T-cell (primary cell): Measurements from ENCODE around the gene SH3RF3. TPM values are rescaled to one million over a fixed set of nuclear protein-coding genes. Genes with fewer than 3 reads are reported as not detected.

Experiments used
- ATAC-seq, 4 experiments: fragments of 200-7000 bp in 3 of 4; fragments of 150-1000 bp in 1 of 4; cut with Tn5 transposase; replicated peaks in 1 of 4; 1 replicate in 3 of 4; 2 replicates in 1 of 4; pipeline ENCODE4 v1.10.0; 2021; ENCODE audit warnings: moderate library complexity in 3 of 4, mild to moderate bottlenecking in 2 of 4, moderate number of reproducible peaks in 1 of 4
- CTCF ChIA-PET, 2 donors: fragments of 300-600 bp; sonication (Branson Sonifier 250); formaldehyde crosslinking; loops; one replicate each; lab custom pipeline; 2022; ENCODE audit warnings: antibody characterized with exemption in 2 of 2; lab: Charles Lee
- POLR2A ChIA-PET, 2 donors: fragments of 300-600 bp; sonication (Branson Sonifier 250); formaldehyde crosslinking; loops; one replicate each; lab custom pipeline; 2022; ENCODE audit warnings: antibody characterized with exemption in 2 of 2; lab: Charles Lee
- DNase-seq, 35 experiments: peaks; one replicate each; pipeline versions ENCODE4 v3.0.0 to v3.0.0-alpha.2; 2013 to 2023
- H3K27ac ChIP-seq: one replicate; pipeline ENCODE4 v1.5.1; 2013; ENCODE audit warnings: low read length
- H3K27me3 ChIP-seq, 2 experiments: replicated peaks in 1 of 2; 1 replicate in 1 of 2; 2 replicates in 1 of 2; pipeline versions ENCODE4 v1.6.1 to v1.7.0; 2013; ENCODE audit warnings: low read length in 1 of 2, mixed read lengths in 1 of 2; ENCODE audit not compliant: control insufficient read depth in 2 of 2, insufficient read depth in 2 of 2; ENCODE audit errors: extremely low read depth in 1 of 2
- H3K36me3 ChIP-seq, 2 donors: 1 replicate in 1 of 2; 2 replicates in 1 of 2; pipeline versions ENCODE4 v1.6.1 to v1.7.0; 2013; ENCODE audit warnings: low read length in 1 of 2; ENCODE audit not compliant: control insufficient read depth in 2 of 2, insufficient read depth in 1 of 2; ENCODE audit errors: extremely low read depth in 1 of 2
- H3K4me1 ChIP-seq, 2 experiments: 1 replicate in 1 of 2; 2 replicates in 1 of 2; pipeline versions ENCODE4 v1.6.1 to v1.7.0; 2013; ENCODE audit warnings: low read length in 2 of 2, mixed read lengths in 1 of 2; ENCODE audit not compliant: insufficient read depth in 2 of 2, control insufficient read depth in 1 of 2; ENCODE audit errors: extremely low read depth in 1 of 2
- H3K4me3 ChIP-seq, 2 donors: 1 replicate in 1 of 2; 2 replicates in 1 of 2; pipeline versions ENCODE4 v1.5.1 to v1.7.0; 2013; ENCODE audit warnings: mild to moderate bottlenecking in 2 of 2, low read length in 1 of 2, moderate library complexity in 1 of 2; ENCODE audit not compliant: control insufficient read depth in 1 of 2; ENCODE audit errors: extremely low read depth in 1 of 2
- H3K9me3 ChIP-seq: 2 replicates; pipeline ENCODE4 v1.7.0; 2013
- H3K27ac Mint-ChIP-seq, 2 donors: one replicate each; pipeline ENCODE4 v1.8.0; 2020 to 2021; ENCODE audit warnings: mild to moderate bottlenecking in 2 of 2, mixed read lengths in 2 of 2
- H3K27me3 Mint-ChIP-seq, 2 donors: one replicate each; pipeline ENCODE4 v1.8.0; 2021 to 2022; ENCODE audit warnings: mixed read lengths in 2 of 2
- H3K36me3 Mint-ChIP-seq: one replicate; pipeline ENCODE4 v1.8.0; 2021; ENCODE audit warnings: mixed read lengths
- H3K4me1 Mint-ChIP-seq, 3 donors: one replicate each; pipeline ENCODE4 v1.8.0; 2020 to 2022; ENCODE audit warnings: mixed read lengths in 3 of 3, mild to moderate bottlenecking in 1 of 3
- H3K4me3 Mint-ChIP-seq, 3 donors: one replicate each; pipeline ENCODE4 v1.8.0; 2020 to 2022; ENCODE audit warnings: mild to moderate bottlenecking in 3 of 3, mixed read lengths in 3 of 3, moderate library complexity in 3 of 3
- H3K9me3 Mint-ChIP-seq, 3 donors: one replicate each; pipeline ENCODE4 v1.8.0; 2020 to 2022; ENCODE audit warnings: mixed read lengths in 3 of 3
- WGBS: methylation state at CpG from one replicate; pipeline ENCODE4 v1.1.5; 2013; ENCODE audit warnings: missing lambda C conversion rate; ENCODE audit not compliant: insufficient coverage; 5-methylcytosine and 5-hydroxymethylcytosine counted together
- total RNA-seq, 35 experiments: library from RNA in 6 of 35; stranded (reverse) in 6 of 35; fragments of 120-200 nt in 1 of 35; gene quantifications; one replicate each; pipeline versions ENCODE4 v1.2.1 to v1.2.4 and lab custom pipeline; 2013 to 2026

SH3RF3 gene
- total RNA-seq, 5 donors from 2014 or later (not counting 1 experiment from before 2014, with no cell fraction given): 1.8 to 4.6 (median 3.6) TPM

DNA sequence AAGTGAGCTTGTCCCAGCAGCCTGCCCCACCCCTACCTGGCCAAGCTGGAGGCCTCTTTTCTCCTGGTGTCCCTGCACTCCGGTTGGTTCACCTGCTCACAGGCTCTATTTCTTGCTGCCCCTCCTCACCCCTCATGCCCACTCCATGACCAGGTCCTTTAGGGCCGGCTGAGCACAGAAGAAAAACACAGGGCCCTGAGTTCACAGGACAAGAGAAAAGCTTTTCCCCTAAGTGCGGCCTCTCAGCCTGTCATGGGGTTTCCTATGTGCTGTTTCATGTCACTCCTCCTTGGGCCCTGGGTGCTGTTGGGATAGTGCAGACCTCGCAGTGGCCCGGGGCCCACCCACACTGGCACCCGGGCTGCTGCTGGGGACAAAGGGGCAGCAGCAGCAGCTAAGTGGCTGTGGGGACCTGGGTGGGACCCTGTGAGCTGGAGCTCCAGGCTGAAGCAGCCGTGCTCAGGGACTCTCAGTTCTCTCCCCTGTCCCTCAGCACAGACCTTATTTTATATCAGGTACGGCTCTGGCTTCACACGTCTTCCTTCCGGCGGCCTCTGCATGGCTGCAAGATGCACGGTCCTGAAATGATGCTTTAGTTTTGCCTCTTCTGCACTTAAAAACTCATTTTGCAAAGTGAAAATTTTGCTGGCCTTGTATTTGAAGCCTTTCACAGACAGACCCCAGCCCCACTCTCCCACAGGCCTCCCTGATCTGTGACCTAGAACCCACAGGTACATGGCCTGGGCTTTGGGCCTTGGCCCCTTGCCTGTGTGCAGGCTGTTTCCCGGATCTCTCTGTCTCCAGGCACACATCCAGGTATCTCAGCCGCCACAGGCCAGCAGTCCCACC, 71.8 kb downstream of the SH3RF3 start:
- H3K4me3 Mint-ChIP-seq: no peak overlapping the region
- no peaks in the 10 kb centered on the region for H3K9me3 Mint-ChIP-seq
- Histone ChIP-seq H3K27me3 (peaks cover 0 to 22% of the 10 kb centered on the region in 2 experiments), H3K36me3 (peaks cover 0 to 4% of the 10 kb centered on the region in 2 donors), H3K4me3 (no peak overlapping the region), H3K9me3 (no peaks in the 10 kb centered on the region), H3K4me1 (no peaks in the 10 kb centered on the region), H3K27ac (no peak overlapping the region)
- peaks cover 4 to 11% (median 5%) of the 10 kb centered on the region in 3 donors for H3K4me1 Mint-ChIP-seq
- H3K36me3 Mint-ChIP-seq: no peaks in the 10 kb centered on the region
- ChIA-PET POLR2A (no interaction called here), CTCF (no interaction called here)
- peaks cover 0 to 5% of the 10 kb centered on the region in 2 donors for H3K27me3 Mint-ChIP-seq
- ATAC-seq: no peak
- WGBS: 92% methylated on average over 13 of the region's 14 CpGs
- H3K27ac Mint-ChIP-seq: no peak overlapping the region
- no peak for DNase-seq

DNA sequence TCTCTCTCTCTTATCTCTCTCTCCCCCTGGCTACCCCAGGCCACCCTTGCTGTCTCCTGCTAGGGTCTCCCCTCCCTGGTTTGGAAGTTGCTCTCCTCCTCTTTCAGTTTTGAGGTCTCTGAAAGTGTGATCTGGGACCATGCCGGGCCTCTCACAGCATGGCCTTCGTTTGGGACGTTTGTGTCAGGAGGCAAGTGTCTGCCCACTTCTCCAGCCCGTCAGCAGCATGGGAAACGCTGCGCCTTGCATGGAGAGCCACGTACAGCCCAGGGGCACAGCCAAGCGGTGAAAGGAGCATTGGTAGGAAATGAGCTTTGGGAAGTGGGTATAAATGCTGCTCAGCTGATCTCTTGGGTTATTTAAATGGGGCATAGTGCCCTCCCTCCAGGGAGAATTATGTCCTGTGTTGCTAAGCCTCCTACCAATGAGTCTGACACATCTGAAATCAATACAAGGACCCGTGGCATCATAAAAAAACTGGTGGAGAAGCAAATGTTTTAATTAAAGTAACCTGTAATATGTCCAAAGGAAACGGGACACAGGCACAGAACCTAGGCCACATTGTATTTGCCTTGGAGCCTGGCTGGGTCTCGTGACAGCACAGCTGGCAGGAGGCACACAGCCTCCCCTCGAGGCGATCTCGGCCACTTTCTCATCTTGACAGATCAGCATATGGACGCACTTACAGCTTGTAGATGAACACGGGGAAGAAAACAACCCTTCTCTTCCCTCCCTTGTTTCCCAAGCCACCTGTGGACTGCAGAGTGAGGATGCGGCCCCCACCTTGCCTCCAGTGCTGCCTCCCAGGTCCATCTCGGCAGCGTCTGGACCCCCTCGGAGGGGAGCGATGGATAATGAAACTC, 72.7 kb downstream of the SH3RF3 start:
- POLR2A ChIA-PET: no interaction called here

DNA sequence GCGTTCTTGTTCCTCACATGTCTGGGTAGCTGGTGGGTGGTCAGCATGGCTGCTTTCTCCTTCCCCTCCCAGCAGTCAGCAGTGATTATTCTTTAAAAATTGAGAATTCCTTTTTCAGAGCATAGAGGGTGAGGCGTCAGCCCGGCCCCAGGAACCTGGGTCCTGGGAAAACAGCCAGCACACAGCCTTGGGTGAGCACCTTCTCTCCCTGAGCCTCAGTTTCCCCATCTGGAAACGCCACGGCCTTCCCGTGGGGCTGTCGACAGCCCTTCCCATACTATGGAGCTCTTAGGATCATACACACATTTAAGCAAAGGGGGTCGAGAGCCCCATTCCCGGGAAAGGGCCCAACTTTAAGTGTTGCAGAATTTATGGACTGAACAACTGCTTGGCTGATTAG, 73.5 kb downstream of the SH3RF3 start:
- H3K36me3 Mint-ChIP-seq: no peaks in the 10 kb centered on the region
- no peaks in the 10 kb centered on the region for H3K9me3 Mint-ChIP-seq
- no peak overlapping the region for H3K4me3 ChIP-seq
- H3K27ac Mint-ChIP-seq: peak overlapping the region in 1 of 2 donors; percentile 15
- H3K4me1 Mint-ChIP-seq: peaks cover 8 to 18% (median 11%) of the 10 kb centered on the region in 3 donors
- ChIA-PET POLR2A (no interaction called here), CTCF (interaction anchor here in 1 of 2 donors (0.6 kb wide), 1 partner anchor 73 kb away, joined by 5 read pairs; the partner anchor contains the start of gene SH3RF3)
- H3K36me3 ChIP-seq: peaks cover 0 to 4% of the 10 kb centered on the region in 2 donors
- no peaks in the 10 kb centered on the region for H3K4me1 ChIP-seq
- ATAC-seq (no peak), DNase-seq (no peak)
- no peak overlapping the region for H3K4me3 Mint-ChIP-seq
- H3K27me3 Mint-ChIP-seq: peaks cover 0 to 2% of the 10 kb centered on the region in 2 donors
- H3K27ac ChIP-seq: no peak overlapping the region
- H3K9me3 ChIP-seq: no peaks in the 10 kb centered on the region
- 87% methylated on average over 6 of the region's 9 CpGs for WGBS
- peaks cover 0 to 15% of the 10 kb centered on the region in 2 experiments for H3K27me3 ChIP-seq

More for the DNA sequence above, 72.7 kb downstream of the SH3RF3 start:
- H3K36me3 Mint-ChIP-seq: no peaks in the 10 kb centered on the region
- no peak overlapping the region for H3K27ac Mint-ChIP-seq
- no peak overlapping the region for H3K4me3 ChIP-seq
- no peaks in the 10 kb centered on the region for H3K9me3 ChIP-seq
- peaks cover 6 to 12% (median 6%) of the 10 kb centered on the region in 3 donors for H3K4me1 Mint-ChIP-seq
- H3K27me3 Mint-ChIP-seq: peaks cover 0 to 2% of the 10 kb centered on the region in 2 donors
- no peak overlapping the region for H3K27ac ChIP-seq
- CTCF ChIA-PET: no interaction called here
- DNase-seq (no peak), ATAC-seq (no peak)
- 92% methylated on average over 19 of the region's 21 CpGs for WGBS
- peaks cover 0 to 4% of the 10 kb centered on the region in 2 donors for H3K36me3 ChIP-seq
- no peaks in the 10 kb centered on the region for H3K4me1 ChIP-seq
- H3K9me3 Mint-ChIP-seq: no peaks in the 10 kb centered on the region
- peaks cover 0 to 16% of the 10 kb centered on the region in 2 experiments for H3K27me3 ChIP-seq
- no peak overlapping the region for H3K4me3 Mint-ChIP-seq

DNA sequence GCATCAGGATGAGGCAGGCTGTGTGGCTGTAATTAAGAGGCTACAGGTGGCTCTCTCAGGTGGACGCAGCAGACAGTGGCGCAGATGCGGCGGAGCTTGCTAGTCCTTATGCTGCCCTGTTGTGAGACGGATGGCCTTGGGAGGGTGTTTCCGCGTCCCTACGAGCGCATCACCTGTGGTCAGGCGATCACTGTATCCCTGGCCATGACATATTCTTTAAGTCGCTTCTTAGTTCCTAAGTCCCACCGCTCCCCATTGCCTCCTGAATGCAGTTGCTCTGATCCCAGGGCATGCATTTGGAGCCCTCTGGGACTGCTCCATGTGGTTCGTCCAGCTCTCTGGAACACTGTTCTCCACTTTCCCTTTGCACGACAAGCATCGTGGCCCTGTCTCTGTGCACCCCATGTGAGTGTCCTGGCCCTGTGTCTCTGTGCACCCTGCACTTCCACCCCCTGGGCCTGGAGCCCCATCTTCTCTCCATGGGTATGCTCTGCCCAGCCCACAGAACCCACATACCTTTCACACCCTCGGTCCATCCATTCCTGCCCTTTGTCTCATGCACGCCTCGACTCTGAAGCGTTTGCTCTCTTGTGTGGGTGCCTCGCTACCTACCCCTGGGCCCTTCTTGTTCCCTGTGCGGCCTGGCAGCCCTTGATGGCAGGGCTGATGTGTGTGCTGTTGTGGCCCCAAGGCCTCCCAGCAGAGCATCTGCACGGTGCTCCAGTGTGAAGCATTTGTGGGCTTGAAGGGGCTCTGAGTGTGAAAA, 74.4 kb downstream of the SH3RF3 start:
- ChIA-PET POLR2A (no interaction called here), CTCF (interaction anchor here in 1 of 2 donors (0.6 kb wide), 1 partner anchor 74 kb away, joined by 5 read pairs; the partner anchor contains the start of gene SH3RF3)
- DNase-seq (no peak), ATAC-seq (no peak)
- Mint-ChIP-seq H3K27me3 (peaks cover 0 to 2% of the 10 kb centered on the region in 2 donors), H3K4me1 (peaks cover 8 to 18% (median 11%) of the 10 kb centered on the region in 3 donors), H3K9me3 (no peaks in the 10 kb centered on the region), H3K36me3 (no peaks in the 10 kb centered on the region), H3K27ac (no peak overlapping the region), H3K4me3 (no peak overlapping the region)
- Histone ChIP-seq H3K36me3 (peaks cover 0 to 4% of the 10 kb centered on the region in 2 donors), H3K27ac (no peak overlapping the region), H3K9me3 (no peaks in the 10 kb centered on the region), H3K4me3 (no peak overlapping the region), H3K27me3 (peaks cover 0 to 14% of the 10 kb centered on the region in 2 experiments), H3K4me1 (no peaks in the 10 kb centered on the region)
- 97% methylated on average over 19 of the region's 22 CpGs for WGBS

DNA sequence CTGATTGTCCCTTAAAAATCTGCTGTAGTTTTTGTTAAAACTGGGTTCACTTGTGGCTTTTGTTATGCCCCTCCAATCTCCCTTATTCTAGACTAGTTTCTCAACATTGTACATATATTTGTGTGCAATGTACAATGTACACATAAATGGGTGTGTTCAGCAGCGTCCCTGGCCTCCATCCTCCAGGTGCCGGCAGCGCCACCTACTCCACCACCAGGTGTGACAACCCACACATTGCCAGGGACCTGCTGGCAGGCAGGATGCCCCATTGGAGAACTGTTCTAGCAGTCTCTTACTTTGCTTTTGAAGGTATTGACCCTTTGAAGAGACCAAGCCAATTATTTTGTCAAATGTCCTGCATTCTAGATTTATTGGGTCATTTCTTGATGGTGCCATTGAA, 75.4 kb downstream of the SH3RF3 start:
- Histone ChIP-seq H3K4me1 (no peaks in the 10 kb centered on the region), H3K27ac (no peak overlapping the region), H3K4me3 (no peak overlapping the region), H3K9me3 (no peaks in the 10 kb centered on the region), H3K36me3 (peaks cover 0 to 4% of the 10 kb centered on the region in 2 donors), H3K27me3 (peaks cover 0 to 23% of the 10 kb centered on the region in 2 experiments)
- peaks cover 8 to 18% (median 11%) of the 10 kb centered on the region in 3 donors for H3K4me1 Mint-ChIP-seq
- POLR2A ChIA-PET: no interaction called here
- peaks cover 0 to 6% of the 10 kb centered on the region in 2 donors for H3K27me3 Mint-ChIP-seq
- H3K36me3 Mint-ChIP-seq: no peaks in the 10 kb centered on the region
- CTCF ChIA-PET: no interaction called here
- no peak overlapping the region for H3K4me3 Mint-ChIP-seq
- no peak overlapping the region for H3K27ac Mint-ChIP-seq
- no peaks in the 10 kb centered on the region for H3K9me3 Mint-ChIP-seq
- ATAC-seq (no peak), DNase-seq (no peak)
- 70% methylated on average over 2 of the region's 3 CpGs for WGBS
